ENCODE results near the gene KIFC3. TPM values are rescaled to one million over a fixed set of nuclear protein-coding genes. Genes with fewer than 3 reads are reported as not detected.

KIFC3 gene
- total RNA-seq, 1 donor from 2014 or later, result 55.3 TPM

DNA sequence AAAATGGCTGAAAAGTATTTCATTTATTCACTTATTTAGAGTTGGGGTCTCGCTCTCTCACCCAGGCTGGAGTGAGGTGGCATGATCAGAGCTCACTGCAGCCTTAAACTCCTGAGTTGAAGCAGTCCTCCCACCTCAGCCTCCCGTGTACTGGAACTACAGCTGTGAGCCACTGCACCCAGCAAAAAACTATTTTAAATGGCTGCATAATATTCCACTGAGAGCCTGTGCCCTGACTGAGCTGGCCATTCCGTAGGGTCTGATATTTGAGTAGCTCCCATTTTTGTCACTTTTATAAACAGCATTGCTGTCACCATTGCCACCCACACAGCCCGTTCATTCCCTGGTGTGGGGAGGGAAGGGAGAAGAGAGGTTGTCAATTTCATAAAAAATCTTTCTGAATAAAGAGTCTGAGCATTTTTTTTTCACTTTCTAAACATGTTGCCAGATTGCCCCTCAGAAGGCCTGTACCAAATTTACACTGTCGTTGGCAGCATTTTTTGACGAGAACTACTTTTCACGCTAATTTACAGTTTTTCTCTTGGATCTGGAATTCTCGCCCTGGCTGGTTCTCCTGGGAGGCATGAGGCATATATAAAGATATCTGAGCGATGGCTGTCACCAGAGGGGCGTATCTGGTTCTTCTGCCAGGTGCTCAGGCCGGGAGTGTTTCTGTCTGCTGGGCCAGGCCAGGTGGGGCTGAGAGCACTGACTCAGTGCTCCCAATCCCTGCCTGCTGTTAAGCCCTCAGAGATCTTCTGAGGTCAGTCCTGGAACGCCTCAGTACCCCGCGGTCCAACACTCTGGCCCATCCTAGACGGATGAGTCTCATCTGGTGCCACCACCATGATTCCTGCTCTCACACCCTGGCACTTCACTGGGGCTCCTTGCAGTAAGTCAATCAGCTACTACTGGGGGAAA is 7.2 kb upstream of the KIFC3 start:
- intact Hi-C loops (cut with DNase I), result no loop called here
- DNase-seq (ENCODE audit: missing footprints) (no peak), ATAC-seq (no peak)

DNA sequence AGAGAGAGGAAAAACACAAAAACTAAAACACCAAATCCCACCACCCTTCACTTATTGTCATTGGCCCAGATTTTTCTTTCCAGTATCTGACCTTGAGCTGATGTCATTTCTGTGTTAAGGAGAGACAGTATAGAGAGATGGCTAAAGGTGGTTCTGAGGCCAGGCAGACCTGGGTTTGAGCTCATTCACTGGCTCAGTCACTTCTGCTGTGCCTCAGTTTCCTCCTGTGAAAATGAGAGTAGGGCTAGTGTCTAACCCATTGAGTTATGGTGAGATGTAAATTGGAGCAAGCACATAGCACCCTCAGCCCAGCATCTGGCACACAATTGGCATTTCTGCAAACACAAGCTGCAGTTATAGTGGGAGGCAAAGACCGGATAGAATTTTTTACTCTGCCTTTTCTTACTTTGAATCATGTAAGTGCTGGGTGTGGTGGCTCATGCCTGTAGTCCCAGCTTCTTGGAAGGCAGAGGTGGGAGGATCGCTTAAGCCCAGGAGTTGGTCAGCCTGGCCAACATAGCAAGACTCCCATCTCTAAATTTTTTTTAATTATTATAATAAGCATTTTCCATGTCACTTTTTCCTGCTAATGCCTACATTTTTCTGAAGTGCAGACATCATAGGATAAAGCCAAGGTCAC is 6.4 kb upstream of the KIFC3 start:
- ATAC-seq (no peak), DNase-seq (ENCODE audit: missing footprints) (no peak)
- intact Hi-C loops (cut with DNase I), result no loop called here

DNA sequence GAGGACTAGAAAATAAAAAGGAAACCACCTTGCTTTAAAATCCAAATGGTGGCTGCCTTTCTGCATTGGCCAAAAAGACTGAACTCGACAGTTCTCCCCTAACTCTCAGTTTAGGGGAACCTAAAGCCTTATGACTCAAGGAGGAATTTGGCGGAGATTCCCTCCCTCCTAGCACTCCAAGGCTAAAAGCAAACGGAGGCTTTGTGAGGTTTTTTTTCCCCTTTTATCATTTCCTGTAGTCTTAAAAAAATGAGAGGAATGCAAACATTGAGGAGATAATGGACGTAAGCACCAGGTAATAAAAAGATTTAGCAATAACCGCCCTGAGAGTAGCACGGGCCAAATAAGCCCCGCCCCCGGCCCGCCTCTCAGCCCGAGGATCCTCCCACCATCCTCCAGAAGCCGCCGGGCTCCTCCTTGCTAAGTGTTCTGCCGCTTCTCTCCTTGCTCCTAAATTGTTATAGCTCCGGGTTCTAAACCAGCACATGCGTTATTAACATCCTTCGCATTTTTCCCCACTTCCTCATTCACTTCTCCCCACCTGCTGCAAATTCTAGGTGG is 5.8 kb upstream of the KIFC3 start:
- intact Hi-C loops (cut with DNase I), result no loop called here
- DNase-seq (ENCODE audit: missing footprints) (peak; percentile 90), ATAC-seq (peak; percentile 53)

DNA sequence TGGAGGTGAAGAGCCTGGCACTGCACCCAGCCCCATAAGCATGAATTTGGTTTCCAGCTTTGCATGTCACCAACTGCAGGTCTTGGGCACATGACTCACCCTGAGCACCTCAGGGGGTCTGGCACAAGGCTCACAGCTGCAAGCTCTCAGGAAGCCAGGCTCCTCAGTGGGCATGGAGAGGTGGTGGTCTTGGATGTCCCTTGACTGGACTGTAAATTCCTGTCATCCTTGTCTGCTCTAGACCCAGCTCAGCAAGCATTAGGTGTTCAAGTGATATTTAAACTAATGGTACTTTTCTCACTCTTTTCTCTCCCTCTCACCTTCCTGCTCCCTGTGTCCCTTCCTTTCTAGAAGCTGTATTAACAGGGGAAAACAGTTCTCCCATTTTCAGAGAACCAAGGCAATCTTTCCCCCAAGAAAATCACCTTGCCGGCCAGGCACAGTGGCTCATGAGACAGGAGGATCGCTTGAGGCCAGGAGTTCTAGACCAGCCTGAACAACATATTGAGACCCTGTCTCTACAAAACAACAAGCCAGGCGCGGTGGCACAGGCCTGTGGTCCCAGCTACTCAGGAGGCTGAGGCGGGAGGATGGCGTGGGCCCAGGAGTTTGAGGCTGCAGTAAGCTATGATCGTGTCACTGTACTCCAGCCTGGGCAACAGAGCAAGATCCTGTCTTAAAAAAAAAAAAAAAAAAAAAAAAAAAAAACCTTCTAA is 5.1 kb upstream of the KIFC3 start:
- ATAC-seq (no peak), DNase-seq (ENCODE audit: missing footprints) (no peak)
- intact Hi-C loops (cut with DNase I), result no loop called here

DNA sequence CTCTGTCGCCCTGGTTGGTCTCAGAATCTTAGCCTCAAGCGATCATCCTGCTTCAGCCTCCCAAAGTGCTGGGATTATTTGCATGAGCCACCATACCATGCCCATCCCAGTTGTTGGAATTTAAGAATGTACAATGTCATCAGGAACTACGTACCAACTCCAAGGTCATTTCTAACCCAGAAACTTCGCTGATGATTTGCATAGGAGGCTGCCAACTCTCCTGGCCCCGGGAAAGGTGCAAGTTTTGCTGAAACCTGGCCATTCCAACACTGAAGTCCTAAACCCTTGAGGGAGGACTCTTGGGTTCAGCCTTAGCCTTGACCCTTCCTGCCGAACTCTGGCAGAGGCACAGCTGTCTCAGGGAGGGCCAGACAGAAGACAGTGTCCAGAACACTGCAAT is 2.9 kb upstream of the KIFC3 start:
- ATAC-seq, result no peak
- no peak for DNase-seq (ENCODE audit: missing footprints)
- intact Hi-C loops (cut with DNase I), result no loop called here

DNA sequence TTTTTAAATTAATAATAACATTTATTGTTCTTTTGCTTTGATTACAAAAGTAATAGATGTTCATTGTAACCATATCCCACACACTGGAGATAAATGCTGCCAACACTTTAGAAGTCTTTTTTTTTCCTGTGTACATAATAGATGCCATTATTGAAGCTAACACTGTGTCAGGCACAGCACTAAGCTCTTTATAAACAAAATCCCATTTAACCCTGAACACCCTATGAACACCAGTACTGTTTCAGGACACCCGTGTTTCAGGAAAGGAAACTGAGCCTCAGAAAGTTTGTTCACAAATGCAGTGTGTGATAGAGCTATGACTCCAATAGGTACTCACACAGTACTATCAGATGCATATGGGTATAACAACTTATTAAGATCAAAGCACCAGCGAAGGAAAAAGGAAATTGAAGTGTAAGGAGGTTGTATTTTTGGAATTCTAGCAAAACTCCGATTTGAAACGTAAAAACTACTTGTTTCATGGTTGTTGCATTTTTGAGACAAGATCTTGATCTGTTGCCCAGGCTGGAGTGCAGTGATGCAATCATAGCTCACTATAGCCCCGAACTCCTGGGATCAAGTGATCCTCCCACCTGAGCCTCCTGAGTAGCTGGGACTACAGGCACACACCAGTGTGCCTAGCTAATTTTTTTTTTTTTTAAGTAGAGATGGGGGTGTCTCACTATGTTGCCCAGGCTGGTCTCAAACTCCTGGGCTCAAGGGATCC is 2.0 kb upstream of the KIFC3 start:
- DNase-seq (ENCODE audit: missing footprints) (no peak), ATAC-seq (no peak)
- intact Hi-C loops (cut with DNase I), result no loop called here

DNA sequence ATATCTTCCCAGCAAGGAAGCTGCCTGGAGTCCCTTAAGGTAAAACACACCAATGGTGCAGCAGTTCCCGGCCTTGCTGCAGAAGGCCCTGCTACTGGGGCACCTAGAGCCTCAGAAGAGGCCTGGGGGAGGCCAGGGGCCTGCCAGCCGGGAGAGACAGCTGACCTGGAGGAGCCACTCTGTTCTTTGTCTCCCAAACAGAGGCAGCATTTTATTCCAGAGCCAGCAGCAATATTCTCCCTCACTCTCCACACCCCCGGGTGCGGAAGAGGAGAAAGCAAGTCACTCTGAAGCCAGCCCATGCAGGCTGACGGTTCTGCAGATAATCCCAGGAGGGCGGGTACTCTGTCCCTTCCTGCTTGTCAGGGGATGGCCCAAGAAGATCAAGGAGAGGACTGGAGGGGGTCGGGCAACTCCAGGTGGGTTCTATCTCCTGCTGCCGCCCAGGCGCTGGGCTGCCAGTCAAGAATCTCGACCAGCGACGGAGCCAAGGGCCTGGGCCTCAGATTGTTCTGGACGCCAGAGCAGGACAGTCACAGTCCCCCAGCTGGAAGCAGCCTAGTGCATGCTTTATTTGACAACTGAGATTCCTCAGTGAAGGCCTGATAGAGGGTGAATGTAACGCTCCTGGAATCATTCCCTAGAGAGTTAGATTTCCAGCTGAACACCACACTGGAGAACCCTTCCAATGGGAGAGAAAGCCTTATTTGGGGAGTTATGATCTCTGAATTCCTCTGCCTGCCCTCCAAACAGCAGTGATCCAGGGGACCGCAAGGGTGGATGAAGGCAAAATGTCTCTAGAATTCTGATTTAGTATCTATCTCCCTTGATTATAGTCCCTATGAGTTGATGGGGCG is 1.1 kb upstream of the KIFC3 start:
- intact Hi-C loops (cut with DNase I), result no loop called here
- peak; percentile 71 for ATAC-seq

DNA sequence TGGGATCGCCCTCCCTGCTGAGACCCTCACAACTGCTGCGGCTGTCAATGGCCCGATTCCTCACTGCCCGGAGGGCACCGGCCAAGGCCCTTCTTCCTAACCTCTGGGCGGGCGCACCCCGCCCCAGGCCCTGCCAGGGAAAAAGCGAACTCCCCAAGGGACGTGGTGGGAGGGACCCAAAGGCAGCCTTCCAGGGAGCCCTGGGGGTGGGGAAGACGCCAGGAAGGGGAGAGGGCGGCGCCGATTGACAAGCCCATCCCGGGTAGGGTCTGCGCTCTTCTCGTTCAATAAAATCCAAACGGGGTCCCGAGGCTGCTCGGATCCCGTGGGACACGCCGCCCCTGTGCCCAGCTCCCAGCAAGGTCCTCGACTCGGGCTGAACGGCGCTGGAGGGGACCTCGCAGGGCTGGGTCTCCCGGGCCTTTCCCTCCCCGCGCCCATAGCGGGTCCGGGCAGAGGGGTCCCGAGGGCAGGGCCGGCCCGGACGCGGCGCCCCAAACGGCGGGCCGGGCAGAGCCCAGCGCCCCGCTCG is 416 bp downstream of the KIFC3 start:
- intact Hi-C loops (cut with DNase I), result loop anchor here (2.0 kb wide), 1 partner anchor 43 kb away; no protein-coding TSS in a partner anchor
- ATAC-seq (peak; percentile 22), DNase-seq (ENCODE audit: missing footprints) (no peak)

More for the DNA sequence above, 1.1 kb upstream of the KIFC3 start:
- DNase-seq (ENCODE audit: missing footprints), result no peak

DNA sequence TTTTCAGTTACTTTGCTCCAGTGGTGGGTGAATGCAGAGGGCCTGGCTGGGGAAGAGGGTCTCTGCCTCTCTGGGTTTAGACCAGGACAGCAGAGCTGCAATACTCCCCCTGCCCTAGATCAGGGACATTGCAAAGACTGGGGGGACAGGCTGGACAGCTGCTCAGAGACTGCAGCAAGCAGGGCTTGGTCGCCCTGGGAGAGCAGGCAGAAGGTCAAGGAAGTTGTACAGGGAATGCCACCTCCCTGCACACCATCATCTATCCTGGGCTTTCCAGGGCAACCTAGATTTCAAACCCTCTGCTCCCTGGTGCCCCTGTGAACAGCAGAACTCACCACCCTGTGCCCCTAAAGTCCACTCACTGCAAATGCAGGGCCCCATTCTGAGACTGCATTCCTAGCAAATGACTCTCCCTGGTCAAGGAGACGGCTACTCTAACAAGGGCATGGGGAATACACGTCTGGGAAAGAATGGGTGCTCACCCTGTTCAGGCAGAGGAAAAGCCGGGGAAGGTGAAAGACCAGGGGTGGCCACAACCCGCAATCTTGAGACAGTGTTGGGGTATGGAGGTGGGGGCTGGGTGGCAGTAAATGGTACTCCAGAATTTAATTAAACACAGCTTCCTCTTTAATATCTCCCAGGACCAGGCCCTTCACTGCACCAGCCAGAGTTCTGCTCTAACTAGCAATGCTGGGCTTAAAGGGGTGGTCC is 1.0 kb downstream of the KIFC3 start:
- ATAC-seq (no peak), DNase-seq (ENCODE audit: missing footprints) (no peak)
- intact Hi-C loops (cut with DNase I), result loop anchor here (2.0 kb wide), 1 partner anchor 42 kb away; no protein-coding TSS in a partner anchor

DNA sequence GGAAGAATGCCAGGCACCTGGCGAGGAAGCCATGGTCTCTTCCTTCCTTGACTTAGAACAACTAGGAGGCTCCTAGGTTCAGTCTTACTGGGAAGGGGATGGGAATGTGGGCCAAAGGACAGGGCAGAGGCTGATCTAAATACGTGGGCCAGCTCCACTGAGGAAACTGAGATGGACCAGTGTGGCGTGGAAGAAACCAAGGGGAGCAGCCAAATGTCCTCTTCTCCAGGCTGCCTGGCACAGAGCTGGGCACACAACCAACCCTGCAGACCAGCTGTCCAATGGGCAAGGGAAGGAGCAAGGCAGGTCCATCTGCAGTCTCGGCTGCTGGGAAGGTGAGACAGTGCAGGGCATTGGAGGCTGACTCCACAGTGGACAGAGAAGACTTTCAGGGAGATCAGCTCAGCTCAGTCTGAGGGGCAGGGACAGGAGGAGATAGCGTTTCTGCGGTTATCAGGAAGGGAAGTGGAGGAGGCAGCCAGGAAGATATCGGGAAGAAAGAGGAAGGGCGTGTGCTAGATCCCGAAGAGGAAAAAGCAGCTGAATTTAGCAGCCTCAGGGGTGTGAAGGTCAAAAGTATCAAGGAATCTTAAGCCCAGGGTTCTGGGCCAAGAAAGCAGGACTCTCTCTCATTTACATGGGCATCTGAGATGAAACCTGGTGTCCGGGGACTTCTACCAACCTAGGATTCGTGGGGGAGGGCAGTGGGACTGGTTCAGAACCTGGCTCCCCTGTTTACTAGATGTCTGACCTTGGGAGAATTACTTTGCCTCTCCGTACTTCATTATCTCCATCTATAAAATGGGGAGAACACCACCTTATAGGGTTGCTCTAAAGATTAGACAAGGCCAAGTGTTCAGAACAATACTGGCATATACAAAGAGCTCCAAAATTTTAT is 1.8 kb downstream of the KIFC3 start:
- ATAC-seq (no peak), DNase-seq (ENCODE audit: missing footprints) (no peak)
- intact Hi-C loops (cut with DNase I), result loop anchor here (2.0 kb wide), 1 partner anchor 42 kb away; no protein-coding TSS in a partner anchor

DNA sequence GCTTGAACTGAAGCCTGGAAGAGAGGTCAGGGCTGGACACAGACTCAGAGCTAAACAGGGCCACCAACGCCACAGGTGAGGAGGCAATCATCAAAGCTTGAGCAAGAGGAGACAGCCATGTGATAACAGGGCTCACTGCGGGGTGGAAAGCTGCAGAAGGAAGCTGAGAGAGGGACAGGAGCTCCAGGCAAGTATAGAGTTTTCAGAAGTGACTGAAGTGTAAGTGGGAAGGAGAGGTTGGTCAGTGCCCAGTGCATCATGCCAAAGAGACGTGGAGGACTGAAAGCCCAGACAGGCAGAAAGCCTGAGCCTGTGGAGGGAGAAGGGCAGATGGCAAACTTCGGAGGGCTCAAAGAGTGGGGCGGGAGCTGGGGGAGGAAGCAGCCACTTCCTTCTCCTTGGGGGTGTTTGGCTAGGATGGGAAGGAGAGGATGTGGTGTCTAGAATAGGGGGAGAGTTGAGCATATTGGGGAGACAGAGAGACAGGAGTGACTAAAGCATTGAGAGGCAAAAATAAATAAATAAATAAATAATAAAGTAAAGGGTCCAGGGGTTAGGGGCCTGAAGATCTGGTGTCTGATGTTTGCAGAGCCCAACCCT is 2.6 kb downstream of the KIFC3 start:
- ATAC-seq, result no peak
- intact Hi-C loops (cut with DNase I), result loop anchor here (2.0 kb wide), 2 partner anchors 41 to 63 kb away; no protein-coding TSS in a partner anchor
- DNase-seq (ENCODE audit: missing footprints), result no peak

DNA sequence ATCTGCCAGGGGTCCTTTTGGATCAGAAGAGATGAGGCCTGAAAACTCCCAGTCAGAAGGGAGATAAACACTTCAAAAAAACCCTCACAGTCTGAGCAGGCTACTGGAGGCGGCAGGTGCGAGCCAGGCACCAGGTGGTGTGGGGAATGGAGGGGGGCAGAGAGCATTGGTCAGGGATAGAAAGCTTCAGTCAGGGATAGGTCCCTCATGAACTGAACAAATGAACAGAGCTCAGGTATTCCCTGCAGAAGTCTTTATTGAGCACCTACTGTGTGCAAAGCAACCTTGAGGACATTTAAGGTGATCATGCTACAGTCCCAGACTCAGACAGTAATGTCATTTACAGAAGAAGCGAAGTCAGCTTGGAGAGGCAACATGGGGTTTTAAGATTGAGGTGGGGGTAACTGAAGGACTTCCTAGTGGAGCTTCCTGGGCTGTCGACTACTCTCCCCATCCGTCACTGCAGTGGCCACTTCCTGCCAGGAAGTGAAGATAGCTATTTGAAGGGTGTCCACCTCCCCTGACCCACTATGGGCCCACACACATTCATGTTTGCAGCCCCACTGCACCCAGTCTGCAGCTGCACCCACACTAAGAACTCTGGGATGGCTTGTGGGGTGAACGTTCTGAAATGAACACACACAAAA is 3.2 kb downstream of the KIFC3 start:
- intact Hi-C loops (cut with DNase I), result loop anchor here (2.0 kb wide), 1 partner anchor 64 kb away; no protein-coding TSS in a partner anchor
- DNase-seq (ENCODE audit: missing footprints) (no peak), ATAC-seq (no peak)

DNA sequence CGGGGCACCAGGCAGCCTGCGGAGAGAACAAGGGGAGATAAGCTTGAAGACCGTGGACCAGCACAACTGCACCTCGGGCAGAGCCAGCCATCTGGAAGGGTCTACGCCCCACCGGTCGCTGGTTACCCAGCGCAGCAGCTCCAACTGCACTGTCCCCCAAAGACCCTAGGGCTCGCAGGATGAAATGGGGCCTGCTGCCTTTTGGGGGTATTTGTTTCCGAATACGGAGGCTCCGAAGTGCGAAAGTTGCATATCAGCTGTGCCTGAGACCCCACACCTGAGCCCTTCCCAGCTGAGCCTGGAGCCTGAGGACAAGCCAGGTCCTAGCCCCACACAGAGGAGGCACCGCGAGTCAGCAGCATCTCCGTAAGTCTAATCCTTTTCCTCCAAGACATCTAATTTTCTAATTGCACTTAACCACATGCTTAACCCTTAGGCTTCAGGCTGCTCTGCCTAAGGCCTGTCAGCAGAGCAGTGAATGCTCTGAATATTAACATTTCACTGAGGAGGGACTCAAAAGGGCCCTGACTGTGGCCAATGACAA is 4.0 kb downstream of the KIFC3 start:
- ATAC-seq (no peak), DNase-seq (ENCODE audit: missing footprints) (no peak)
- intact Hi-C loops (cut with DNase I), result loop anchor here (2.0 kb wide), 1 partner anchor 64 kb away; no protein-coding TSS in a partner anchor

DNA sequence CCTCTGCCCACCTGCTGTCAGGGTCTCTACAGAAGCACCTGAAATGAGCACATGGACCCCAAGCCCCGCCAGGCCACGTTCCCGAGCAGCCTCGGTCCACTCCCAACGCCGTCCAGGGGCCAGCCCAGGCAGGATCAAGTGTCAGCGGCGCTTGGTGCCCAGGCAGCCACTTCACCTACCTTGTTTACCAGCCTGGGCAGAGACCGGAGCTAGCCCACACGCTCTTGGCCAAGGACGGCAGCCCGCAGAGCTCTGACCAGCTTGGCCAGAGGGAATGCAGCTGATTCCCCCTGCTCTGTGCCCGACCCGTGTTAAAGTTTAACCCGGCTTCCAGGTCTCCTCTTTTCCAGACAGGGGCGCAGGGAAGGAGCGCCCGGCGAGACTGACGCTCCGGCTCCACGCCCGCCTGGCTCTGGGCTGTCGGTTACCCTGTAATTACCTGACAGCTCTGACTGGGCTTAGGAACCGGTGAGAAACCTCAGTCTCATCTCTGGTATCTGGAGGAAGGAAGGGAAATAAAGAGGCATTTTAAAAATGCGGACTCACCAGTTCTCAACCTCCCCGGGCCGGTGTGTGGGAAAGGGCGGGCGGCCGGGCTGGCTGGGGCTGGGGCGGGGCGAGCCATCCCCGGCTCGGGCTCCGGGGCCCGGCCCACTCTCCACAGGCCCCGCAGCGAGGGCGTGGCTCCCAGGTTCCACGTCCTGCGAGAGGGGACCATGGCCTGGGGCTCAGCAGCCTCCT is 4.6 kb downstream of the KIFC3 start:
- intact Hi-C loops (cut with DNase I), result loop anchor here (2.0 kb wide), 1 partner anchor 65 kb away; no protein-coding TSS in a partner anchor
- peak; percentile 43 for ATAC-seq
- no peak for DNase-seq (ENCODE audit: missing footprints)

Data from Right ventricle myocardium inferior (tissue), 1 donor.